H9 (cell line): Measurements from ENCODE around the gene PGGHG. TPM values are rescaled to one million over a fixed set of nuclear protein-coding genes. Genes with fewer than 3 reads are reported as not detected.

Experiments
- DNase-seq: peaks from one replicate; pipeline ENCODE4 v3.0.0-alpha.2; 2017
- H2AFZ ChIP-seq: one replicate; pipeline ENCODE4 v1.6.1; 2013; ENCODE audit warnings: mild to moderate bottlenecking, low read length, control low read depth, moderate library complexity
- H2AK5ac ChIP-seq: 2 replicates; pipeline ENCODE4 v1.6.1; 2013; ENCODE audit warnings: low read length, control low read depth, mixed read lengths; ENCODE audit not compliant: insufficient read length
- H2BK120ac ChIP-seq: one replicate; pipeline ENCODE4 v1.6.1; 2013; ENCODE audit warnings: low read depth, mild to moderate bottlenecking, low read length, control low read depth, inconsistent platforms; ENCODE audit not compliant: poor library complexity, severe bottlenecking
- H2BK12ac ChIP-seq: 2 replicates; pipeline ENCODE4 v1.6.1; 2013; ENCODE audit warnings: low read length, control low read depth, mixed read lengths, low read depth; ENCODE audit not compliant: insufficient read length
- H2BK15ac ChIP-seq: 2 replicates; pipeline ENCODE4 v1.6.1; 2013; ENCODE audit warnings: low read depth, low read length, control low read depth
- H2BK20ac ChIP-seq: one replicate; pipeline ENCODE4 v1.6.1; 2013; ENCODE audit warnings: low read depth, mild to moderate bottlenecking, low read length, control low read depth, inconsistent platforms; ENCODE audit not compliant: poor library complexity, severe bottlenecking
- H2BK5ac ChIP-seq: 2 replicates; pipeline ENCODE4 v1.6.1; 2013; ENCODE audit warnings: low read length, control low read depth, mixed read lengths; ENCODE audit not compliant: insufficient read length
- H3K14ac ChIP-seq: 2 replicates; pipeline ENCODE4 v1.6.1; 2013; ENCODE audit warnings: low read length, control low read depth; ENCODE audit not compliant: insufficient read depth
- H3K18ac ChIP-seq: 2 replicates; pipeline ENCODE4 v1.6.1; 2013; ENCODE audit warnings: low read depth, mild to moderate bottlenecking, mixed read lengths, low read length, control low read depth; ENCODE audit not compliant: insufficient read length
- H3K23ac ChIP-seq: 2 replicates; pipeline ENCODE4 v1.6.1; 2013; ENCODE audit warnings: low read length, control low read depth, mixed read lengths, low read depth; ENCODE audit not compliant: insufficient read length
- H3K23me2 ChIP-seq: 2 replicates; pipeline ENCODE4 v1.6.1; 2013; ENCODE audit warnings: low read depth, mild to moderate bottlenecking, mixed read lengths, low read length, control low read depth; ENCODE audit not compliant: insufficient read length, poor library complexity, severe bottlenecking
- H3K27ac ChIP-seq: 2 replicates; pipeline ENCODE4 v1.5.1; 2013; ENCODE audit warnings: low read length, control low read depth, mixed read lengths, low read depth; ENCODE audit not compliant: insufficient read length
- H3K27me3 ChIP-seq: 2 replicates; pipeline ENCODE4 v1.6.1; 2013; ENCODE audit warnings: low read length, control low read depth, inconsistent platforms; ENCODE audit not compliant: insufficient read depth
- H3K4ac ChIP-seq: 2 replicates; pipeline ENCODE4 v1.6.1; 2013; ENCODE audit warnings: low read depth, mild to moderate bottlenecking, control low read depth, inconsistent platforms, low read length, moderate library complexity
- H3K4me1 ChIP-seq: 2 replicates; pipeline ENCODE4 v1.6.1; 2013; ENCODE audit warnings: low read length, control low read depth, inconsistent platforms; ENCODE audit not compliant: insufficient read depth
- H3K4me2 ChIP-seq: 2 replicates; pipeline ENCODE4 v1.6.1; 2013; ENCODE audit warnings: low read length, control low read depth, mixed read lengths; ENCODE audit not compliant: insufficient read length, insufficient read depth
- H3K56ac ChIP-seq: 2 replicates; pipeline ENCODE4 v1.6.1; 2013; ENCODE audit warnings: low read depth, mild to moderate bottlenecking, mixed read lengths, low read length, control low read depth; ENCODE audit not compliant: insufficient read length
- H3K79me1 ChIP-seq: 2 replicates; pipeline ENCODE4 v1.6.1; 2013; ENCODE audit warnings: low read depth, mild to moderate bottlenecking, moderate library complexity, low read length, control low read depth, inconsistent platforms; ENCODE audit not compliant: insufficient read depth, poor library complexity, severe bottlenecking
- H3K79me2 ChIP-seq: 2 replicates; pipeline ENCODE4 v1.6.1; 2013; ENCODE audit warnings: low read length, control low read depth, inconsistent platforms; ENCODE audit not compliant: insufficient read depth
- H3K9ac ChIP-seq: 2 replicates; pipeline ENCODE4 v1.6.1; 2013; ENCODE audit warnings: low read length, control low read depth, mixed read lengths; ENCODE audit not compliant: insufficient read length; ENCODE audit errors: extremely low read depth
- H3K9me3 ChIP-seq: one replicate; pipeline ENCODE4 v1.6.1; 2013; ENCODE audit warnings: low read depth, low read length, inconsistent platforms; ENCODE audit not compliant: control insufficient read depth
- H3T11ph ChIP-seq: one replicate; pipeline ENCODE4 v1.6.1; 2013; ENCODE audit warnings: mild to moderate bottlenecking, low read length, control low read depth, inconsistent platforms
- H4K20me1 ChIP-seq: one replicate; pipeline ENCODE4 v1.6.1; 2013; ENCODE audit not compliant: control insufficient read depth, insufficient read length, insufficient read depth
- H4K5ac ChIP-seq: 2 replicates; pipeline ENCODE4 v1.6.1; 2013; ENCODE audit warnings: low read depth, mild to moderate bottlenecking, mixed read lengths, low read length, control low read depth; ENCODE audit not compliant: insufficient read length
- H4K8ac ChIP-seq: replicated peaks from 2 replicates; pipeline ENCODE4 v1.6.1; 2013; ENCODE audit warnings: low read length, control low read depth, mixed read lengths, low read depth; ENCODE audit not compliant: insufficient read length
- H4K91ac ChIP-seq: 2 replicates; pipeline ENCODE4 v1.6.1; 2013; ENCODE audit warnings: low read depth, mild to moderate bottlenecking, moderate library complexity, mixed read lengths, low read length, control low read depth; ENCODE audit not compliant: insufficient read length
- H3K27ac Mint-ChIP-seq, 3 experiments: 2 replicates in 2 of 3; 3 replicates in 1 of 3; pipeline ENCODE4 v1.8.0; 2020 to 2021; ENCODE audit warnings: mixed read lengths in 3 of 3, mild to moderate bottlenecking in 1 of 3, moderate library complexity in 1 of 3
- H3K27me3 Mint-ChIP-seq: 2 replicates; pipeline ENCODE4 v1.8.0; 2021; ENCODE audit warnings: low read depth, mild to moderate bottlenecking, moderate library complexity, mixed read lengths
- H3K36me3 Mint-ChIP-seq, 3 experiments: 2 replicates in 2 of 3; 3 replicates in 1 of 3; pipeline ENCODE4 v1.8.0; 2020 to 2021; ENCODE audit warnings: low read depth in 3 of 3, mixed read lengths in 3 of 3; ENCODE audit not compliant: insufficient read depth in 1 of 3
- H3K4me1 Mint-ChIP-seq, 2 experiments: 2 replicates each; pipeline ENCODE4 v1.8.0; 2020; ENCODE audit warnings: mixed read lengths in 2 of 2
- H3K4me3 Mint-ChIP-seq, 2 experiments: 2 replicates in 1 of 2; 3 replicates in 1 of 2; pipeline ENCODE4 v1.8.0; 2020 to 2021; ENCODE audit warnings: mild to moderate bottlenecking in 2 of 2, mixed read lengths in 2 of 2, moderate library complexity in 1 of 2
- H3K9me3 Mint-ChIP-seq, 2 experiments: 2 replicates in 1 of 2; 3 replicates in 1 of 2; pipeline ENCODE4 v1.8.0; 2020; ENCODE audit warnings: mild to moderate bottlenecking in 2 of 2, mixed read lengths in 2 of 2, moderate library complexity in 1 of 2
- total RNA-seq: library from RNA; stranded (reverse); gene quantifications from 2 replicates; pipeline ENCODE4 v1.2.1, GENCODE V29; 2021
- TF ChIP-seq, protein P1 (sequence below): fragments of 200-600 bp; sonication (generic); conservative IDR thresholded peaks from 3 replicates; pipeline ENCODE4 v1.8.0; 2021; ENCODE audit warnings: antibody characterized with exemption, mild to moderate bottlenecking

PGGHG gene
- total RNA-seq, 1 experiment from 2014 or later: 58.3 TPM

DNA sequence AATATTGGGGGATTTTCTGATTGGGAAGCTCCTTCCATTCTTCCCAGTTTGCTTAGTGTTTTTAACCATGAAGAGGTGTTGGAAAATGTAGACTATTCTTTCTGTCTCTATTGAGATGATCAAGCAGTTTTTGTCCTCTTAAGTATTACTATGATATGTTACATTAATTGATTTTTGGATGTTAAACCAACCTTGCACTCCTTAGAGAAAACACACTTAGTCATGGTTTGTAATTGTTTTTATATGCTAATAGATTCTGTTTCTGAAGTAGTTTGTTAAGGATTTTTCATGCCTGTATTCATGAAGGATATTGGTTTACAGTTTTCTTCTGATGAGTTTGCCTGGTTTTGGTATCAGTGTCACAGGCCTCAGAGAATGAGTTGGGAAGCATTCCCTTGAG lies 12.7 kb upstream of the PGGHG start:
- Histone ChIP-seq H3K27ac (no peak overlapping the region), H2AFZ (no peak overlapping the region), H3K9me3 (no peaks in the 10 kb centered on the region), H3K18ac (no peak overlapping the region), H3K23ac (no peak overlapping the region), H3K4me2 (no peak overlapping the region), H4K8ac (no peak overlapping the region), H2BK12ac (no peak overlapping the region), H3K9ac (no peak overlapping the region), H2BK5ac (no peak overlapping the region), H2BK120ac (no peak overlapping the region), H2BK15ac (no peak overlapping the region), H3K4ac (no peak overlapping the region), H4K91ac (no peak overlapping the region), H3K23me2 (no peaks in the 10 kb centered on the region), H3K4me1 (no peaks in the 10 kb centered on the region), H3T11ph (no peak overlapping the region), H3K79me1 (no peaks in the 10 kb centered on the region), H4K5ac (no peak overlapping the region), H4K20me1 (no peaks in the 10 kb centered on the region), H3K14ac (no peak overlapping the region), H2BK20ac (no peak overlapping the region), H3K79me2 (no peaks in the 10 kb centered on the region), H2AK5ac (no peak overlapping the region), H3K56ac (no peak overlapping the region), H3K27me3 (no peaks in the 10 kb centered on the region)
- no peak for DNase-seq
- Mint-ChIP-seq H3K9me3 (peaks cover 3% of the 10 kb centered on the region in 2 experiments; a peak in 3 of 5 replicates), H3K27ac (no peak overlapping the region), H3K27me3 (peaks cover 7% of the 10 kb centered on the region), H3K36me3 (no peaks in the 10 kb centered on the region), H3K4me1 (peaks cover 21 to 28% of the 10 kb centered on the region in 2 experiments), H3K4me3 (no peak overlapping the region)
- TF ChIP-seq, protein P1, sequence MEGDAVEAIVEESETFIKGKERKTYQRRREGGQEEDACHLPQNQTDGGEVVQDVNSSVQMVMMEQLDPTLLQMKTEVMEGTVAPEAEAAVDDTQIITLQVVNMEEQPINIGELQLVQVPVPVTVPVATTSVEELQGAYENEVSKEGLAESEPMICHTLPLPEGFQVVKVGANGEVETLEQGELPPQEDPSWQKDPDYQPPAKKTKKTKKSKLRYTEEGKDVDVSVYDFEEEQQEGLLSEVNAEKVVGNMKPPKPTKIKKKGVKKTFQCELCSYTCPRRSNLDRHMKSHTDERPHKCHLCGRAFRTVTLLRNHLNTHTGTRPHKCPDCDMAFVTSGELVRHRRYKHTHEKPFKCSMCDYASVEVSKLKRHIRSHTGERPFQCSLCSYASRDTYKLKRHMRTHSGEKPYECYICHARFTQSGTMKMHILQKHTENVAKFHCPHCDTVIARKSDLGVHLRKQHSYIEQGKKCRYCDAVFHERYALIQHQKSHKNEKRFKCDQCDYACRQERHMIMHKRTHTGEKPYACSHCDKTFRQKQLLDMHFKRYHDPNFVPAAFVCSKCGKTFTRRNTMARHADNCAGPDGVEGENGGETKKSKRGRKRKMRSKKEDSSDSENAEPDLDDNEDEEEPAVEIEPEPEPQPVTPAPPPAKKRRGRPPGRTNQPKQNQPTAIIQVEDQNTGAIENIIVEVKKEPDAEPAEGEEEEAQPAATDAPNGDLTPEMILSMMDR: no peak
